Fibroblast of pulmonary artery (primary cell): ENCODE measurements around the gene ORC5.
A peak's percentile ranks its signal among the peaks of the same experiment; 100 is the strongest.

ENCODE experiments used
- DNase-seq: peaks from one replicate; pipeline ENCODE4 v3.0.0-alpha.2; 2010; ENCODE audit warnings: low read depth
- H3K4me3 ChIP-seq: replicated peaks from 2 replicates; pipeline ENCODE4 v1.5.1; 2011; ENCODE audit warnings: low read depth, mild to moderate bottlenecking, control low read depth, low read length, moderate library complexity
- CTCF ChIP-seq: IDR thresholded peaks from 2 replicates; pipeline ENCODE4 v1.5.1; 2011; ENCODE audit warnings: mild to moderate bottlenecking, control low read depth, low read length, inconsistent platforms; ENCODE audit errors: missing control alignments

Gene ORC5

GRCh38 chr7:104123786-104124185 is 84.0 kb downstream of the ORC5 start:
- no peak for TF ChIP-seq CTCF
- H3K4me3 ChIP-seq = no peak overlapping the region
- DNase-seq = peak; percentile 22

DNA sequence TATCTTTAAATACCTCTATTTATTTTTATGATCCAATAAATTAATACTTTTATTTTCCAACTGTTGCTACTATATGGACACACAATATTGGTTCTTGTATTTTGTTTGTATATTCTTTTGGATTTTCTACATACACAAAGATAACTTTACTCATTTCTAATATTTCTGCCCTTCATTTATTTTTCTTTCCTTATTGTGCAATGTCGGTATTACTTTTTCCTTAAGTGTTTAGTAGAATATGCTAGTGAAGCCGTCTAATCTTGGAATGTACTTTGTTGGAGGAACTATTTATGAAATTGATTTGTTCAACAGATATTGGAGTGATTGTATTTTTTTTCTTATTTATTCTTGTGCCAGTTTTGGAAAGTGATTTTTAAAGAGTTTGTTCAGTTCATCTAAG is 94.0 kb downstream of the ORC5 start:
- no peak for DNase-seq
- H3K4me3 ChIP-seq = no peak overlapping the region
- TF ChIP-seq CTCF = no peak

DNA sequence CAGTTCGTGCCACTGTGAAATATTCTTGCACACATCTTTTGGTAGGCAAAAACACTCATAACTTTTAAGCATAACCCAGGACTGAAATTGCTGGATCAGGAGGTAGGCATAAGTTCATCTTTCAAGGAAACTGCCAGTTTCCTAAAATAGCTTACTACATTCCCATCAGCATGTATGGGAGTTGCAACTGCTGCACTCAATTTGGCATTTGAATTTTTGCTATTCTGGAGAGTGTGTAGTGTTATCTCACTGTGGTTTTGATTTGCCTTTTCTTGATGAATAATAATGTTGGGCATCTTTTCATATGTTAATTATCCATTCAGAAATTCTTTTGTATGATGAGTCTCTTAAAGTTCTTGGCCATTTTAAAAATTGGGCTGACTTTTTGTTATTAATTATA is 95.2 kb downstream of the ORC5 start:
- H3K4me3 ChIP-seq = no peak overlapping the region
- no peak for TF ChIP-seq CTCF
- DNase-seq = no peak

- H3K4me3 ChIP-seq = no peak overlapping the region
- DNase-seq = no peak
- no peak for TF ChIP-seq CTCF
These were observed 96.5 kb downstream of the ORC5 start for GRCh38 chr7:104111271-104111670.

DNA sequence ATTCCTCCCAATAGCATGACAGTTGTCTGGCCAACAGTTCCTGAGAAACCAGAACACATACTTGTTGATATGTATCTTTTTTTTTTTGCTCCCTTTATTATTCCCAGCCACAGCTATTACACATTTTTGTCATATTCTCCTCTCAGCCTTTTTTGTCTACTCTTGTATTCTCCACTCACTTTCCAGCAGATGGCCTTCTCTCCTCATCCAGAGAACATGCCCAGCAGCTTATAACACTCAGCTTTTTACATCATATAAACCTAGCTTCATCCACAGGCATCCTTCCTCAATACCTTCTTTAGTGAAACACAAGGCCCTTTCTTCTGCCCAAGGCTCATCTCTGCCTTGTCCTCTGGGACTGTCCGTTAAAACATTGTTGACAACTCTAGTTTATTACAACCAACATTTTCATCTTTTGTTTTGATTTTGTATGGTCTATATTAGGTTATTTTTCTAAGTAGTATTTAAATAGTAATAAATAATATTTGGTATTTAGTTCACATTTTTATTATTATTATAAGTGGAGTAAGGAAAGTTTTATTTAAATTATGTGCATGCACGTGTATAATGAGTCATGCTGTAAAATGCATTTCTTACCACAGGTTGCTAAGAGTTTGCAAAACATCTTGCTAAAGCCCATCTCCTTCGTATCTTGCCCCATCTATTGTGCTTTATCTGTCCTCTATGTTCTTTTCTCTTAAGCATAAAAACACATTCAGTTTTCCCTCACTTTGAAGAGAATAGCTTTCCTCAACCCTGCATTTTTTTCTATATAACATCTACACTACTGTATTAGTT is 101.5 kb downstream of the ORC5 start:
- H3K4me3 ChIP-seq = no peak overlapping the region
- peak; percentile 48 for DNase-seq
- TF ChIP-seq CTCF = peak; percentile 24

GRCh38 chr7:104098890-104099289 is 108.9 kb downstream of the ORC5 start:
- no peak overlapping the region for H3K4me3 ChIP-seq
- no peak for TF ChIP-seq CTCF
- no peak for DNase-seq

GRCh38 chr7:104096683-104097082 is 111.1 kb downstream of the ORC5 start:
- TF ChIP-seq CTCF = peak; percentile 18
- DNase-seq = peak; percentile 24
- no peak overlapping the region for H3K4me3 ChIP-seq
